Ascending aorta (tissue), 2 donors: ENCODE measurements around the gene COL8A2. TPM values are rescaled to one million over a fixed set of nuclear protein-coding genes. Genes with fewer than 3 reads are reported as not detected.

Experiments
- DNase-seq, 2 donors: peaks; one replicate each; pipeline ENCODE4 v3.0.0-alpha.2; 2019; ENCODE audit warnings: low spot score in 2 of 2
- H3K27ac ChIP-seq, 2 donors: fragments of 200-600 bp; sonication (generic); one replicate each; pipeline ENCODE4 v1.5.1; 2016 to 2017; ENCODE audit warnings: mild to moderate bottlenecking in 1 of 2
- H3K27me3 ChIP-seq: fragments of 200-600 bp; sonication (generic); one replicate; pipeline ENCODE4 v1.5.1; 2017
- H3K36me3 ChIP-seq, 2 donors: fragments of 200-600 bp; sonication (generic); one replicate each; pipeline ENCODE4 v1.5.1; 2016
- H3K4me1 ChIP-seq, 2 donors: fragments of 200-600 bp; sonication (generic); one replicate each; pipeline ENCODE4 v1.5.1; 2016 to 2017; ENCODE audit warnings: mild to moderate bottlenecking in 1 of 2
- H3K4me3 ChIP-seq, 2 donors: fragments of 200-600 bp; sonication (generic); one replicate each; pipeline ENCODE4 v1.5.1; 2016 to 2017; ENCODE audit warnings: mild to moderate bottlenecking in 1 of 2
- H3K9me3 ChIP-seq, 2 donors: fragments of 200-600 bp; sonication (generic); one replicate each; pipeline ENCODE4 v1.5.1; 2016
- CTCF ChIP-seq, 3 experiments: fragments of 200-600 bp in 2 of 3; fragments of 450-650 bp in 1 of 3; sonication (generic) in 2 of 3; IDR thresholded peaks; one replicate each; pipeline ENCODE4 v1.5.1; 2016 to 2019; ENCODE audit warnings: antibody characterized with exemption in 3 of 3, mild to moderate bottlenecking in 1 of 3, moderate library complexity in 1 of 3
- intact Hi-C: fragments of 100-400 bp; cut with DNase I; formaldehyde crosslinking; loops from one replicate; pipeline ENCODE4 v1.15.1; 2023
- total RNA-seq: library from RNA; depleted of rRNA; stranded (reverse); fragments of >200 nt; gene quantifications from one replicate; pipeline ENCODE4 v1.1.0, GENCODE V29; 2016

The COL8A2 gene
- total RNA-seq, 1 donor from 2014 or later = 41.7 TPM

DNA sequence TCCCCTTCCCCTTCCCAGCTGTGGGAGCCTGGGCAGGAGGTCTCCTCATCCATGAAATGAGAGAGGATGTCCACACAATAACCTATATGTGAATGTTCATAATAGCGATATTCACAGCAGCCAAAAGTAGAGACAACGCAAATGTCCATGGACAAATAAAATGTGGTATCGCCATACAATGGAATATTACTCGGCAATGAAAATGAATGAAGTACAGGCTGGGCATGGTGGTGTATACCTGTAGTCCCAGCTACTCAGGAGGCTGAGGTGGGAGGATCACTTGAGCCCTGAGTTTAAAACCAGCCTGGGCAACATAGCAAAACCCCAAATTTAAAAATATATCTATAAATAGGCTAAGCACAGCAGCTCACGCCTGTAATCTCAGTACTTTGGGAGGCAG, 23.5 kb downstream of the COL8A2 start:
- intact Hi-C loops = no loop called here
- no peak overlapping the region for H3K27ac ChIP-seq
- TF ChIP-seq CTCF (IDR thresholded peaks at IDR 0.05) = no peak

GRCh38 chr1:36100376-36100775, 24.6 kb downstream of the COL8A2 start:
- DNase-seq = no peak
- Histone ChIP-seq H3K36me3 (no peaks in the 10 kb centered on the region), H3K4me1 (peaks cover 0 to 10% of the 10 kb centered on the region in 2 donors), H3K4me3 (no peak overlapping the region), H3K9me3 (no peaks in the 10 kb centered on the region), H3K27ac (peak overlapping the region; percentile 37 to 40), H3K27me3 (no peaks in the 10 kb centered on the region)
- TF ChIP-seq CTCF (IDR thresholded peaks at IDR 0.05) = no peak
- intact Hi-C loops = no loop called here

More for the DNA sequence above, 23.5 kb downstream of the COL8A2 start:
- H3K4me3 ChIP-seq = no peak overlapping the region
- no peaks in the 10 kb centered on the region for H3K9me3 ChIP-seq
- H3K4me1 ChIP-seq = peaks cover 0 to 10% of the 10 kb centered on the region in 2 donors
- no peaks in the 10 kb centered on the region for H3K36me3 ChIP-seq
- no peaks in the 10 kb centered on the region for H3K27me3 ChIP-seq
- DNase-seq = no peak

DNA sequence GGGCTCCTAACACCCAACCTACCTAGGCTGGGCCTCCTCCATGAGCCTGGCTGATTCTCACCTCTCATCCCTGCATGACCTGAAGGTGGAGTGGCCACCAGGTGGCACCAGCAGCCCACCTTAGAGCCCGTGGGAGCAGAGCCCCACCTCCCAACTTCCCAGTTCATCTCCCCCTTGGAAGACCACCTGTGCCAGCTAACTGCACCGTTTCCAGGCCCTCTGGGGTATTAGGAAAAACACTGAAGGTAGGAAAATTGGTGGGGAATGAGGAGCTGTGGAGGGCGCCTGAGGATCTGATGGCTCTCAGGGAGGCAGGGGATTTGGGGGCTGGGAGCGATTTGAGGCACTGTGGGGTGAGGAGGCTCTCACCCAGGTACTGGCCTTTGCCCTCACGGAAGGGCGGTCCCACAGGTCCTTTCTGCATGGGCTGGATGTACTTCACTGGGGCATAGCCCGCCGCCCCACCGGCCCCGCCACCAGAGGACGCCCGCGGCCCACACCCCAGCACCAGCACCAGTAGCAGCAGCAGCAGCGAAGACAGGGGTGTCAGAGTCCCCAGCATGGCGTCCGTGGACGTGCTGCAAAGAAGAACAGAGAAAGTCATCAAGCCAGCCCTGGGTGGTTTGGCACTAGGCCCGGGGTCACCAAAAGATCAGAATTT, 25.2 kb downstream of the COL8A2 start:
- intact Hi-C loops = loop anchor here (1.0 to 2.0 kb wide), 5 partner anchors 34 to 321 kb away; partner anchors contain the start of gene TRAPPC3
- Histone ChIP-seq H3K4me1 (peaks cover 0 to 10% of the 10 kb centered on the region in 2 donors), H3K36me3 (no peaks in the 10 kb centered on the region), H3K27me3 (no peaks in the 10 kb centered on the region), H3K27ac (peak overlapping the region in 1 of 2 donors; percentile 37), H3K9me3 (no peaks in the 10 kb centered on the region), H3K4me3 (no peak overlapping the region)
- TF ChIP-seq CTCF (IDR thresholded peaks at IDR 0.05) = peak; percentile 74 to 85 (median 81)
- peak in 1 of 2 donors; percentile 88 for DNase-seq

- peak overlapping the region in 1 of 2 donors; percentile 44 for H3K27ac ChIP-seq
- intact Hi-C loops = loop anchor here (1.0 to 2.0 kb wide), 5 partner anchors 35 to 322 kb away; partner anchors contain the start of gene TRAPPC3
- TF ChIP-seq CTCF (IDR thresholded peaks at IDR 0.05) = no peak
- DNase-seq = no peak
- H3K4me3 ChIP-seq = no peak overlapping the region
- H3K4me1 ChIP-seq = peaks cover 0 to 10% of the 10 kb centered on the region in 2 donors
- H3K9me3 ChIP-seq = no peaks in the 10 kb centered on the region
- no peaks in the 10 kb centered on the region for H3K27me3 ChIP-seq
- peaks cover 5 to 9% of the 10 kb centered on the region in 2 donors for H3K36me3 ChIP-seq
Observed at GRCh38 chr1:36098650-36099365, 26.2 kb downstream of the COL8A2 start.

- intact Hi-C loops = loop anchor here (2.0 kb wide), 1 partner anchor 323 kb away; no protein-coding TSS in a partner anchor
- no peak for TF ChIP-seq CTCF (IDR thresholded peaks at IDR 0.05)
- DNase-seq = no peak
- Histone ChIP-seq H3K36me3 (peaks cover 14 to 18% of the 10 kb centered on the region in 2 donors), H3K27me3 (no peaks in the 10 kb centered on the region), H3K27ac (no peak overlapping the region), H3K4me1 (peaks cover 0 to 10% of the 10 kb centered on the region in 2 donors), H3K9me3 (no peaks in the 10 kb centered on the region), H3K4me3 (no peak overlapping the region)
Observed at GRCh38 chr1:36097693-36098585, 27.1 kb downstream of the COL8A2 start.
